CD14-positive monocyte (primary cell): ENCODE measurements around the gene PNPLA4. TPM values are rescaled to one million over a fixed set of nuclear protein-coding genes. Genes with fewer than 3 reads are reported as not detected.

Experiments used
- DNase-seq, 3 donors: peaks; one replicate each; pipeline ENCODE4 v3.0.0-alpha.2; 2011 to 2022
- H2AFZ ChIP-seq: 2 replicates; pipeline ENCODE4 v1.6.0; 2012; ENCODE audit warnings: mild to moderate bottlenecking, low read depth, low read length, inconsistent platforms; ENCODE audit not compliant: insufficient read depth, poor library complexity, severe bottlenecking
- H3K27ac ChIP-seq, 2 donors: 1 replicate in 1 of 2; 2 replicates in 1 of 2; pipeline ENCODE4 v1.5.1; 2012 to 2013; ENCODE audit warnings: low read length in 2 of 2, control low read depth in 1 of 2, inconsistent platforms in 1 of 2, low read depth in 1 of 2, mild to moderate bottlenecking in 1 of 2
- H3K27me3 ChIP-seq, 2 donors: one replicate each; pipeline versions ENCODE4 v1.6.0 to v1.6.1; 2011 to 2013; ENCODE audit warnings: low read length in 2 of 2; ENCODE audit not compliant: control insufficient read depth in 2 of 2, insufficient read depth in 2 of 2
- H3K36me3 ChIP-seq, 2 donors: replicated peaks in 1 of 2; 1 replicate in 1 of 2; 2 replicates in 1 of 2; pipeline versions ENCODE4 v1.5.1 to v1.6.1; 2012 to 2013; ENCODE audit warnings: low read length in 2 of 2, control low read depth in 1 of 2, inconsistent platforms in 1 of 2, mild to moderate bottlenecking in 1 of 2; ENCODE audit not compliant: insufficient read depth in 2 of 2, control insufficient read depth in 1 of 2
- H3K4me1 ChIP-seq, 2 donors: 1 replicate in 1 of 2; 2 replicates in 1 of 2; pipeline versions ENCODE4 v1.5.1 to v1.6.1; 2012 to 2013; ENCODE audit warnings: low read length in 2 of 2, control low read depth in 1 of 2, inconsistent platforms in 1 of 2, mild to moderate bottlenecking in 1 of 2, moderate library complexity in 1 of 2; ENCODE audit not compliant: insufficient read depth in 2 of 2, control insufficient read depth in 1 of 2
- H3K4me2 ChIP-seq: replicated peaks from 2 replicates; pipeline ENCODE3; 2012; ENCODE audit warnings: low read length, moderate library complexity, mild to moderate bottlenecking; ENCODE audit not compliant: poor library complexity, severe bottlenecking; ENCODE audit errors: extremely low read depth
- H3K4me3 ChIP-seq, 3 experiments: fragments of 200-600 bp in 1 of 3; sonication (generic) in 1 of 3; replicated peaks in 1 of 3; 1 replicate in 2 of 3; 2 replicates in 1 of 3; pipeline ENCODE4 v1.5.1; 2011 to 2013; ENCODE audit warnings: low read length in 3 of 3, mild to moderate bottlenecking in 3 of 3, control low read depth in 2 of 3, low read depth in 2 of 3, inconsistent platforms in 1 of 3, moderate library complexity in 1 of 3
- H3K79me2 ChIP-seq: 2 replicates; pipeline ENCODE4 v1.6.0; 2012; ENCODE audit warnings: mild to moderate bottlenecking, control low read depth, inconsistent platforms, low read length, moderate library complexity; ENCODE audit not compliant: insufficient read depth
- H3K9ac ChIP-seq: 2 replicates; pipeline ENCODE4 v1.6.0; 2017; ENCODE audit warnings: low read length, mild to moderate bottlenecking; ENCODE audit not compliant: insufficient read depth, poor library complexity, severe bottlenecking
- H3K9me3 ChIP-seq, 2 donors: replicated peaks in 1 of 2; 1 replicate in 1 of 2; 2 replicates in 1 of 2; pipeline versions ENCODE4 v1.5.1 to v1.6.1; 2012 to 2013; ENCODE audit warnings: low read length in 2 of 2, control low read depth in 1 of 2; ENCODE audit not compliant: control insufficient read depth in 1 of 2, insufficient read depth in 1 of 2
- H4K20me1 ChIP-seq: 2 replicates; pipeline ENCODE4 v1.6.0; 2012; ENCODE audit warnings: mild to moderate bottlenecking, low read length, control low read depth, moderate library complexity; ENCODE audit not compliant: insufficient read depth
- H3K27ac Mint-ChIP-seq, 7 donors: one replicate each; pipeline ENCODE4 v1.8.0; 2020; ENCODE audit warnings: mild to moderate bottlenecking in 7 of 7, mixed read lengths in 7 of 7, moderate library complexity in 6 of 7, inconsistent platforms in 2 of 7
- H3K27me3 Mint-ChIP-seq, 3 donors: one replicate each; pipeline ENCODE4 v1.8.0; 2021 to 2022; ENCODE audit warnings: low read depth in 3 of 3, mild to moderate bottlenecking in 3 of 3, mixed read lengths in 3 of 3, moderate library complexity in 3 of 3, inconsistent platforms in 1 of 3
- H3K36me3 Mint-ChIP-seq, 2 donors: one replicate each; pipeline ENCODE4 v1.8.0; 2020; ENCODE audit warnings: mixed read lengths in 2 of 2, inconsistent platforms in 1 of 2, mild to moderate bottlenecking in 1 of 2
- H3K4me1 Mint-ChIP-seq: one replicate; pipeline ENCODE4 v1.8.0; 2020; ENCODE audit warnings: mild to moderate bottlenecking, mixed read lengths
- H3K4me3 Mint-ChIP-seq, 2 donors: one replicate each; pipeline ENCODE4 v1.8.0; 2020; ENCODE audit warnings: mild to moderate bottlenecking in 2 of 2, mixed read lengths in 2 of 2, moderate library complexity in 1 of 2
- H3K9me3 Mint-ChIP-seq, 7 donors: one replicate each; pipeline ENCODE4 v1.8.0; 2020 to 2022; ENCODE audit warnings: mixed read lengths in 7 of 7, mild to moderate bottlenecking in 6 of 7, moderate library complexity in 6 of 7, inconsistent platforms in 2 of 7
- CTCF ChIP-seq: fragments of 200-600 bp; IDR thresholded peaks from one replicate; pipeline ENCODE4 v1.8.0; 2022; ENCODE audit warnings: antibody characterized with exemption, mild to moderate bottlenecking
- WGBS: methylation state at CpG from one replicate; pipeline ENCODE4 v1.1.5; 2013; ENCODE audit warnings: missing lambda C conversion rate; ENCODE audit not compliant: insufficient coverage; 5-methylcytosine and 5-hydroxymethylcytosine counted together
- intact Hi-C, 2 donors: fragments of 100-400 bp; cut with micrococcal nuclease; formaldehyde crosslinking; loops; one replicate each; pipeline versions ENCODE4 v1.15.0 to v1.15.1; 2023
- polyA plus RNA-seq, 3 donors: library from polyadenylated mRNA; depleted of rRNA in 1 of 3; unstranded in 2 of 3; stranded (reverse) in 1 of 3; fragments of 300-500 nt in 2 of 3; fragments of >200 nt in 1 of 3; fragmentation: Illumina TruSeq in 2 of 3; gene quantifications; 1 replicate in 2 of 3; 2 replicates in 1 of 3; pipeline ENCODE4 v1.2.3, GENCODE V29; 2012 to 2021

Gene PNPLA4
- polyA plus RNA-seq, 3 donors = 7.1 to 21.5 (median 14.4) TPM

GRCh38 chrX:7925867-7926472 is 1.2 kb downstream of the PNPLA4 start:
- TF ChIP-seq CTCF = peak; percentile 66
- Histone ChIP-seq H3K27me3 (no peaks in the 10 kb centered on the region), H3K9ac (no peak overlapping the region), H3K36me3 (peaks cover 0 to 21% of the 10 kb centered on the region in 2 donors), H3K4me2 (no peak overlapping the region), H3K4me3 (no peak overlapping the region), H2AFZ (no peak overlapping the region), H4K20me1 (no peaks in the 10 kb centered on the region), H3K9me3 (no peaks in the 10 kb centered on the region), H3K4me1 (peaks cover 6 to 7% of the 10 kb centered on the region in 2 donors), H3K79me2 (no peaks in the 10 kb centered on the region), H3K27ac (no peak overlapping the region)
- 20% methylated on average over 1 of the region's 9 CpGs for WGBS
- H3K4me1 Mint-ChIP-seq = peaks cover 14% of the 10 kb centered on the region
- H3K27ac Mint-ChIP-seq = peak overlapping the region in 2 of 7 donors; percentile 26 to 28
- no peak overlapping the region for H3K4me3 Mint-ChIP-seq
- peaks cover 0 to 7% (median 0%) of the 10 kb centered on the region in 3 donors for H3K27me3 Mint-ChIP-seq
- peaks cover 0 to 11% (median 5%) of the 10 kb centered on the region in 7 donors for H3K9me3 Mint-ChIP-seq
- DNase-seq = peak; percentile 35 to 46 (median 39)
- intact Hi-C loops = no loop called here
- peaks cover 7 to 11% of the 10 kb centered on the region in 2 donors for H3K36me3 Mint-ChIP-seq

- no peak for TF ChIP-seq CTCF
- H3K27me3 Mint-ChIP-seq = peaks cover 0 to 2% (median 2%) of the 10 kb centered on the region in 3 donors
- peaks cover 7% of the 10 kb centered on the region for H3K4me1 Mint-ChIP-seq
- H3K9me3 Mint-ChIP-seq = peaks cover 0 to 3% (median 0%) of the 10 kb centered on the region in 7 donors
- H3K4me3 ChIP-seq = no peak overlapping the region
- H3K4me2 ChIP-seq = no peak overlapping the region
- H4K20me1 ChIP-seq = no peaks in the 10 kb centered on the region
- no peak for DNase-seq
- no peak overlapping the region for H2AFZ ChIP-seq
- H3K36me3 ChIP-seq = peaks cover 3 to 46% of the 10 kb centered on the region in 2 donors
- peaks cover 4% of the 10 kb centered on the region in 2 donors for H3K4me1 ChIP-seq
- no peak overlapping the region for H3K9ac ChIP-seq
- intact Hi-C loops = no loop called here
- H3K36me3 Mint-ChIP-seq = peaks cover 19 to 23% of the 10 kb centered on the region in 2 donors
- H3K4me3 Mint-ChIP-seq = no peak overlapping the region
- H3K27ac Mint-ChIP-seq = no peak overlapping the region
- 100% methylated on average over 1 of the region's 12 CpGs for whole genome bisulfite sequencing
- H3K9me3 ChIP-seq = no peaks in the 10 kb centered on the region
- no peaks in the 10 kb centered on the region for H3K27me3 ChIP-seq
- no peak overlapping the region for H3K27ac ChIP-seq
- H3K79me2 ChIP-seq = no peaks in the 10 kb centered on the region
Observed at GRCh38 chrX:7921750-7922149, 5.5 kb downstream of the PNPLA4 start.
